Measurements from ENCODE around the gene MOSPD2. TPM values are rescaled to one million over a fixed set of nuclear protein-coding genes. Genes with fewer than 3 reads are reported as not detected.

MOSPD2 gene
- total and polyA plus RNA-seq, 10 of the 15 experiments (the other 5 are each of a cell fraction or from before 2014, with no cell fraction given) = 4.9 to 14.7 (median 7.4) TPM

GRCh38 chrX:14871767-14872166 lies 1.5 kb upstream of the MOSPD2 start (continued):
- no peak for TF ChIP-seq PRDM15 (CRISPR knock-in tag; IDR thresholded peaks at IDR 0.05)
- no peak for TF ChIP-seq ZNF622 (IDR thresholded peaks at IDR 0.05)
- TF ChIP-seq FOXM1 (IDR thresholded peaks at IDR 0.05; ENCODE audit: low read depth, low read length) = no peak
- no peak for TF ChIP-seq ZNF217 (IDR thresholded peaks at IDR 0.05)
- TF ChIP-seq MEF2A (IDR thresholded peaks at IDR 0.05; ENCODE audit: insufficient read depth, low read depth, low read length) = no peak

DNA sequence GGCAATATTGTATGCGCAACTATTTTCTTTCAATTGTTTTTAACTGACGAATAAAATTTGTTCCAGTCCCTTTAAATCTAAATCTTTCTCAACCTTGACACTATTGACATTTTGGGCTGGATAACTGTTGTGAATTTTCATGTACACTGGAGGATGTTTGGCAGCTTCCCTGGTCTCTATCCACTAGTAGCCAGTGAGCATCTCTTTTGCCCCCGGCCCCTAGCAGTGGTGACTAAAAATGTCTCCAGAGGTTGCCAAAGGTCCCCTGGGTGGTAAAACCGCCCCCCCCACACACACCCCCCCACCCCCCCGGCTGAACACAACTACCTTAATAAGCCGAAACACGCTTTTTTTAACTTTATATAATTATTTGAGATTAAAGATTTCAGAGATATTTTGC lies 866 bp upstream of the MOSPD2 start:
- Histone ChIP-seq H4K20me1 (ENCODE audit: control insufficient read depth, insufficient read depth) (no peaks in the 10 kb centered on the region), H3K27me3 (replicated peaks in 1 of 2; ENCODE audit: control insufficient read depth in 2 of 2, insufficient read depth in 2 of 2, low read length in 1 of 2) (no peaks in the 10 kb centered on the region), H3K36me3 (ENCODE audit: control insufficient read depth in 2 of 2, insufficient read depth in 2 of 2, low read length in 1 of 2) (no peaks in the 10 kb centered on the region), H3K4me3 (peak overlapping the region; percentile 68; the same call in 1 of the 2 replicates), H3K79me2 (ENCODE audit: control insufficient read depth, insufficient read depth, low read length) (peaks cover 18% of the 10 kb centered on the region), H3K27ac (ENCODE audit: control insufficient read depth, insufficient read depth) (peak overlapping the region; percentile 58; the same call in 1 of the 2 replicates), H2AFZ (ENCODE audit: control insufficient read depth, low read depth, low read length) (no peak overlapping the region; the same call in none of the 2 replicates), H3K9ac (ENCODE audit: control insufficient read depth, insufficient read depth, low read length) (peak overlapping the region; percentile 47; the same call in 1 of the 2 replicates), H3K9me3 (replicated peaks; ENCODE audit: control insufficient read depth, insufficient read depth, low read length) (peaks cover 2% of the 10 kb centered on the region; the same call in 2 of the 3 replicates), H3K4me1 (ENCODE audit: control insufficient read depth, insufficient read depth, low read length) (no peaks in the 10 kb centered on the region), H3K4me2 (ENCODE audit: control insufficient read depth, insufficient read depth) (no peak overlapping the region)
- no peak for TF ChIP-seq IRF4 (IDR thresholded peaks at IDR 0.05; ENCODE audit: low read depth, low read length)
- TF ChIP-seq, protein P1, sequence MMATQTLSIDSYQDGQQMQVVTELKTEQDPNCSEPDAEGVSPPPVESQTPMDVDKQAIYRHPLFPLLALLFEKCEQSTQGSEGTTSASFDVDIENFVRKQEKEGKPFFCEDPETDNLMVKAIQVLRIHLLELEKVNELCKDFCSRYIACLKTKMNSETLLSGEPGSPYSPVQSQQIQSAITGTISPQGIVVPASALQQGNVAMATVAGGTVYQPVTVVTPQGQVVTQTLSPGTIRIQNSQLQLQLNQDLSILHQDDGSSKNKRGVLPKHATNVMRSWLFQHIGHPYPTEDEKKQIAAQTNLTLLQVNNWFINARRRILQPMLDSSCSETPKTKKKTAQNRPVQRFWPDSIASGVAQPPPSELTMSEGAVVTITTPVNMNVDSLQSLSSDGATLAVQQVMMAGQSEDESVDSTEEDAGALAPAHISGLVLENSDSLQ (IDR thresholded peaks at IDR 0.05) = no peak
- no peak for TF ChIP-seq HCFC1 (IDR thresholded peaks at IDR 0.05; ENCODE audit: low read length)
- TF ChIP-seq ZNF24 (IDR thresholded peaks at IDR 0.05) = no peak
- TF ChIP-seq SMAD1 (IDR thresholded peaks at IDR 0.05; ENCODE audit: low read depth, partially characterized antibody) = no peak
- TF ChIP-seq, protein P2, sequence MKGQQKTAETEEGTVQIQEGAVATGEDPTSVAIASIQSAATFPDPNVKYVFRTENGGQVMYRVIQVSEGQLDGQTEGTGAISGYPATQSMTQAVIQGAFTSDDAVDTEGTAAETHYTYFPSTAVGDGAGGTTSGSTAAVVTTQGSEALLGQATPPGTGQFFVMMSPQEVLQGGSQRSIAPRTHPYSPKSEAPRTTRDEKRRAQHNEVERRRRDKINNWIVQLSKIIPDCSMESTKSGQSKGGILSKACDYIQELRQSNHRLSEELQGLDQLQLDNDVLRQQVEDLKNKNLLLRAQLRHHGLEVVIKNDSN (IDR thresholded peaks at IDR 0.05; ENCODE audit: borderline replicate concordance, extremely low read length, insufficient read depth, low read depth, low read length) = no peak
- no peak for TF ChIP-seq MAX (IDR thresholded peaks at IDR 0.05; ENCODE audit: low read depth, low read length)
- no peak for TF ChIP-seq ZNF384 (IDR thresholded peaks at IDR 0.05; ENCODE audit: borderline replicate concordance, low read depth, low read length)
- TF ChIP-seq RAD21 (IDR thresholded peaks at IDR 0.05; ENCODE audit: insufficient read depth, low read depth, low read length) = no peak
- TF ChIP-seq, protein P3, sequence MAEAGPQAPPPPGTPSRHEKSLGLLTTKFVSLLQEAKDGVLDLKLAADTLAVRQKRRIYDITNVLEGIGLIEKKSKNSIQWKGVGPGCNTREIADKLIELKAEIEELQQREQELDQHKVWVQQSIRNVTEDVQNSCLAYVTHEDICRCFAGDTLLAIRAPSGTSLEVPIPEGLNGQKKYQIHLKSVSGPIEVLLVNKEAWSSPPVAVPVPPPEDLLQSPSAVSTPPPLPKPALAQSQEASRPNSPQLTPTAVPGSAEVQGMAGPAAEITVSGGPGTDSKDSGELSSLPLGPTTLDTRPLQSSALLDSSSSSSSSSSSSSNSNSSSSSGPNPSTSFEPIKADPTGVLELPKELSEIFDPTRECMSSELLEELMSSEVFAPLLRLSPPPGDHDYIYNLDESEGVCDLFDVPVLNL (IDR thresholded peaks at IDR 0.05; ENCODE audit: low read depth, low read length) = no peak
- no peak for TF ChIP-seq ESRRA (IDR thresholded peaks at IDR 0.05; ENCODE audit: low read length)
- BruUV-seq (replicated peaks) = no TSS peak
- ChIA-PET POLR2A (interaction anchor here (1.0 kb wide), 1 partner anchor 62 kb away, joined by 3 read pairs; no protein-coding TSS in a partner anchor), SMC1A (ENCODE audit: uncharacterized antibody, unreplicated experiment) (interaction anchor here (1.0 kb wide), 1 partner anchor 369 kb away, joined by 3 read pairs; no protein-coding TSS in a partner anchor), CTCF (no interaction called here), RAD21 (ENCODE audit: unreplicated experiment) (interaction anchor here (0.9 to 1.1 kb wide), 2 partner anchors 11 to 13 kb away, joined by 3 to 7 read pairs; no protein-coding TSS in a partner anchor)
- no peak for FAIRE-seq
- 28% methylated on average over 6 of the region's 7 CpGs for WGBS (ENCODE audit: insufficient coverage, insufficient replicate concordance, low lambda C conversion rate, missing lambda C conversion rate)
- intact Hi-C loops (cut with micrococcal nuclease; ENCODE audit: unreplicated experiment) = loop anchor here (5.0 to 10.0 kb wide), 2 partner anchors 272 to 1140 kb away; partner anchors contain the start of genes OFD1 and TRAPPC2
- ATAC-seq = no peak
- DNase-seq (ENCODE audit: low read depth, low spot score) = no peak
- in situ Hi-C loops (cut with MboI) = no loop called here
